NB4 (cell line): ENCODE measurements around the gene RRBP1.

Experiments used
- DNase-seq: peaks from one replicate; pipeline ENCODE4 v3.0.0; 2010; ENCODE audit warnings: low read depth
- H3K4me3 ChIP-seq: one replicate; pipeline ENCODE4 v1.5.1; 2011; ENCODE audit warnings: mild to moderate bottlenecking, low read depth, low read length, moderate library complexity
- CTCF ChIP-seq: IDR thresholded peaks from one replicate; pipeline ENCODE4 v1.5.1; 2012; ENCODE audit warnings: low read depth, low read length
- MYC ChIP-seq: IDR thresholded peaks from 2 replicates; pipeline ENCODE4 v1.6.1; 2011; ENCODE audit warnings: low read depth, low read length
- POLR2A ChIP-seq: IDR thresholded peaks from 2 replicates; pipeline ENCODE4 v1.6.1; 2011; ENCODE audit warnings: mild to moderate bottlenecking; ENCODE audit not compliant: insufficient read length; ENCODE audit errors: extremely low read depth
- TF ChIP-seq, protein P1 (sequence below): IDR thresholded peaks from 2 replicates; pipeline ENCODE4 v1.6.1; 2011; ENCODE audit warnings: low read depth, low read length

The RRBP1 gene

GRCh38 chr20:17678295-17678694, 3.7 kb downstream of the RRBP1 start:
- no peak for TF ChIP-seq CTCF
- no peak for TF ChIP-seq POLR2A
- TF ChIP-seq MYC, result no peak
- TF ChIP-seq, protein P1, sequence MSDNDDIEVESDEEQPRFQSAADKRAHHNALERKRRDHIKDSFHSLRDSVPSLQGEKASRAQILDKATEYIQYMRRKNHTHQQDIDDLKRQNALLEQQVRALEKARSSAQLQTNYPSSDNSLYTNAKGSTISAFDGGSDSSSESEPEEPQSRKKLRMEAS, result no peak
- H3K4me3 ChIP-seq, result no peak overlapping the region
- DNase-seq, result no peak

DNA sequence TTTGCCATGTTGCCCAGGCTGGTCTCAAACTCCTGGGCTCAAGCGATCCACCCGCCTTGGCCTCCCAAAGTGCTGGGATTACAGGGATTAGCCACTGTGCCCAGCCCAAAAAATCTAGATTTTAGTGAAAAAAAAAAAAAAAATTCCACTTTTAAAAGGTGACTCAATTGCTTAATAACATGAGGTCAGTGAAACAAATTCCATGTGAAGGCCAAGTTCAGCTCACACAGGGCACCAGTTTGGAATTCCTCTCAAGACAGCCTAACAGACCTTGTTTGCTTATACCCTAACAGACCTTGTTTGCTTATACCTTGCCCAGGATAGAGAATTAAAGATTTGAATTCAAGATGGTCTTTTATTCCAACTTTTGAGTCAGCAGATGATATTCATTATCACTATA, 5.1 kb downstream of the RRBP1 start:
- no peak overlapping the region for H3K4me3 ChIP-seq
- no peak for DNase-seq
- no peak for TF ChIP-seq MYC
- TF ChIP-seq CTCF, result no peak
- TF ChIP-seq, protein P1, result no peak
- no peak for TF ChIP-seq POLR2A

DNA sequence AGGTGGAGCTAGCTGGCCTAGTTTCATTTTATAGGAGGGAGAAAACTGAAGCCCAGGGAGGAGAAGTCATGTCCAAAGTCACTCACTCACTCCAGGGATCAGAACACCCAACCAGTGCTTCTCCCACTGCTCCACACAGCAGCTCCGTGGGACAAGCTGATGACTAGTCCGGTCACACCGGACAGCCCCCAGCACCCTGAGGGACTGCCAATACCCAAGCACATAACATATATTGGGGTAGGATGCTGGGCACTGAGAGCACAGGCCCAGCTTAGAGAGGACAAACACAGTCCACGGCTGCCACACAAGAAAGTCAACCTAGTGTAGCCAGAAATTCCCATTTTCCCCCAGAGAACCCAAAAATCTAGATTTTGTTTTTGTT, 5.7 kb downstream of the RRBP1 start:
- no peak for DNase-seq
- H3K4me3 ChIP-seq, result no peak overlapping the region
- TF ChIP-seq MYC, result no peak
- no peak for TF ChIP-seq CTCF
- TF ChIP-seq, protein P1, result no peak
- TF ChIP-seq POLR2A, result no peak

- TF ChIP-seq POLR2A (no peak), MYC (no peak), CTCF (no peak)
- TF ChIP-seq, protein P1, result no peak
- no peak overlapping the region for H3K4me3 ChIP-seq
- peak; percentile 33 for DNase-seq
These were observed 6.3 kb downstream of the RRBP1 start for GRCh38 chr20:17675519-17676377.

- no peak for DNase-seq
- TF ChIP-seq POLR2A (no peak), CTCF (no peak), MYC (no peak)
- TF ChIP-seq, protein P1, result no peak
- no peak overlapping the region for H3K4me3 ChIP-seq
These were observed 7.1 kb downstream of the RRBP1 start for GRCh38 chr20:17674722-17675518.
